GM21381 (cell line): ENCODE data around the gene PCBP4.

Source experiments
- ATAC-seq: cut with Tn5 transposase; IDR thresholded peaks from one replicate; pipeline ENCODE4 v1.9.1; 2021; ENCODE audit warnings: mild to moderate bottlenecking, moderate library complexity; ENCODE audit not compliant: unreplicated experiment

The PCBP4 gene

GRCh38 chr3:51921081-51921578, 46.1 kb downstream of the PCBP4 start:
- ATAC-seq = no peak

GRCh38 chr3:51916418-51916817, 50.8 kb downstream of the PCBP4 start:
- no peak for ATAC-seq

- no peak for ATAC-seq
These were observed 59.2 kb downstream of the PCBP4 start for GRCh38 chr3:51908026-51908425.
